Measurements from ENCODE around the gene TTI1.

Gene TTI1

GRCh38 chr20:38033330-38034107, at the start of gene TTI1, which contains the start of gene RPRD1B:
TTI1 (minus strand) TSS chr20:38033456; CDS start chr20:38013816, 19,640 bp downstream.
RPRD1B (plus strand) TSS chr20:38033746; CDS start chr20:38033948, 202 bp downstream.
- peak; percentile 79 for DNase-seq (ENCODE audit: low read depth)

- no peak for DNase-seq (ENCODE audit: low read depth)
Measured at GRCh38 chr20:38082894-38083293, 49.6 kb upstream of the TTI1 start.

GRCh38 chr20:38081575-38081974, 48.3 kb upstream of the TTI1 start:
- no peak for DNase-seq (ENCODE audit: low read depth)

- no peak for DNase-seq (ENCODE audit: low read depth)
Measured at GRCh38 chr20:38079353-38079752, 46.1 kb upstream of the TTI1 start.

- no peak for DNase-seq (ENCODE audit: low read depth)
Measured at GRCh38 chr20:38078084-38078483, 44.8 kb upstream of the TTI1 start.

- DNase-seq (ENCODE audit: low read depth), result no peak
Measured at GRCh38 chr20:38076548-38076947, 43.3 kb upstream of the TTI1 start.

GRCh38 chr20:38075161-38075998, 42.1 kb upstream of the TTI1 start:
- no peak for DNase-seq (ENCODE audit: low read depth)

- no peak for DNase-seq (ENCODE audit: low read depth)
Measured at GRCh38 chr20:38073307-38074071, 40.2 kb upstream of the TTI1 start.

- no peak for DNase-seq (ENCODE audit: low read depth)
Measured at GRCh38 chr20:38072898-38073297, 39.6 kb upstream of the TTI1 start.

GRCh38 chr20:38067717-38068365, 34.6 kb upstream of the TTI1 start:
- DNase-seq (ENCODE audit: low read depth), result no peak

GRCh38 chr20:38066969-38067716, 33.9 kb upstream of the TTI1 start:
- no peak for DNase-seq (ENCODE audit: low read depth)

- DNase-seq (ENCODE audit: low read depth), result no peak
Measured at GRCh38 chr20:38065764-38066375, 32.6 kb upstream of the TTI1 start.

GRCh38 chr20:38063911-38064530, 30.8 kb upstream of the TTI1 start:
- DNase-seq (ENCODE audit: low read depth), result no peak

- DNase-seq (ENCODE audit: low read depth), result no peak
Measured at GRCh38 chr20:38062890-38063289, 29.6 kb upstream of the TTI1 start.

- no peak for DNase-seq (ENCODE audit: low read depth)
Measured at GRCh38 chr20:38061109-38061508, 27.9 kb upstream of the TTI1 start.

GRCh38 chr20:38060536-38060935, 27.3 kb upstream of the TTI1 start:
- DNase-seq (ENCODE audit: low read depth), result no peak

GRCh38 chr20:38059832-38060231, 26.6 kb upstream of the TTI1 start:
- no peak for DNase-seq (ENCODE audit: low read depth)

GRCh38 chr20:38057351-38057972, 24.2 kb upstream of the TTI1 start:
- peak; percentile 62 for DNase-seq (ENCODE audit: low read depth)

- DNase-seq (ENCODE audit: low read depth), result no peak
Measured at GRCh38 chr20:38055848-38056247, 22.6 kb upstream of the TTI1 start.

GRCh38 chr20:38055294-38055693, 22.0 kb upstream of the TTI1 start:
- DNase-seq (ENCODE audit: low read depth), result no peak
